K562 (cell line): ENCODE results near the gene MED15. TPM values are rescaled to one million over a fixed set of nuclear protein-coding genes. Genes with fewer than 3 reads are reported as not detected.

ENCODE experiments used
- E2F6 ChIP-seq, 2 experiments: IDR thresholded peaks; 2 replicates each; pipeline ENCODE4 v1.6.1; 2011; ENCODE audit warnings: borderline replicate concordance in 1 of 2, control low read depth in 1 of 2, low read depth in 1 of 2, low read length in 1 of 2, mild to moderate bottlenecking in 1 of 2, mixed read lengths in 1 of 2, moderate library complexity in 1 of 2; ENCODE audit not compliant: insufficient read depth in 1 of 2, insufficient read length in 1 of 2, poor library complexity in 1 of 2, severe bottlenecking in 1 of 2; ENCODE audit errors: extremely low read depth in 1 of 2
- EGR1 ChIP-seq: fragments of 450-650 bp; conservative IDR thresholded peaks from 2 replicates; pipeline ENCODE4 v1.6.1; 2017; ENCODE audit warnings: mild to moderate bottlenecking
- KLF1 ChIP-seq: fragments of 450-650 bp; IDR thresholded peaks from 2 replicates; pipeline ENCODE4 v1.6.1; 2016; ENCODE audit warnings: missing genetic modification characterization, missing compliant biosample characterization
- MECOM ChIP-seq: fragments of 250-450 bp; sonication (Bioruptor Pico); IDR thresholded peaks from 2 replicates; pipeline ENCODE4 v1.8.0; 2022; ENCODE audit warnings: inconsistent platforms
- NCOA1 ChIP-seq: fragments of 450-650 bp; IDR thresholded peaks from 2 replicates; pipeline ENCODE4 v1.6.1; 2016; ENCODE audit warnings: low read depth
- ZNF239 ChIP-seq: fragments of 250-450 bp; sonication (Bioruptor Pico); IDR thresholded peaks from 2 replicates; pipeline ENCODE4 v1.4.0; 2020; ENCODE audit warnings: mild to moderate bottlenecking
- polyA plus RNA-seq, 8 experiments: library from polyadenylated mRNA; depleted of rRNA in 4 of 8; stranded (reverse) in 5 of 8; unstranded in 3 of 8; fragments of >200 nt; fragmentation: Nextera tagmentation in 2 of 8; fragmentation: Illumina TruSeq in 1 of 8; extraction: Ambion mirVana in 2 of 8; extraction: Trizol in 1 of 8; gene quantifications; 2 replicates each; pipeline versions ENCODE4 v1.2.1 to v1.2.3, GENCODE V29; 2011 to 2014; ENCODE audit warnings: inconsistent platforms in 1 of 8, missing spikeins in 1 of 8
- total RNA-seq, 7 experiments: library from RNA; depleted of rRNA in 6 of 7; stranded (reverse); fragments of >200 nt in 6 of 7; fragmentation: Illumina TruSeq in 2 of 7; extraction: Trizol in 2 of 7; gene quantifications; 2 replicates each; pipeline versions ENCODE4 v1.2.1 to v1.2.3, GENCODE V29; 2011 to 2021; ENCODE audit warnings: low replicate concordance in 1 of 7
- TF ChIP-seq, protein P1 (sequence below): sonication (generic); formaldehyde crosslinking; IDR thresholded peaks from 2 replicates; pipeline ENCODE4 v1.8.0; 2022; ENCODE audit warnings: mild to moderate bottlenecking, missing genetic modification reagents, borderline replicate concordance
- TF ChIP-seq, protein P2 (sequence below), 2 experiments: fragments of 450-650 bp; conservative IDR thresholded peaks; 2 replicates each; pipeline ENCODE4 v1.6.1; 2017; ENCODE audit warnings: mild to moderate bottlenecking in 2 of 2, moderate library complexity in 2 of 2
- TF ChIP-seq, protein P3 (sequence below): fragments of 200-600 bp; sonication (generic); IDR thresholded peaks from one replicate; pipeline ENCODE4 v1.6.1; 2012; ENCODE audit warnings: mild to moderate bottlenecking, low read depth, low read length, inconsistent platforms
- TF ChIP-seq, protein P4 (sequence below): sonication (generic); formaldehyde crosslinking; IDR thresholded peaks from 2 replicates; pipeline ENCODE4 v1.8.1; 2023; ENCODE audit warnings: mild to moderate bottlenecking, missing genetic modification reagents

The MED15 gene
- total and polyA plus RNA-seq, 9 of the 15 experiments (the other 6 are each of a cell fraction or from before 2014, with no cell fraction given), result 4.0 to 271 (median 60.1) TPM

DNA sequence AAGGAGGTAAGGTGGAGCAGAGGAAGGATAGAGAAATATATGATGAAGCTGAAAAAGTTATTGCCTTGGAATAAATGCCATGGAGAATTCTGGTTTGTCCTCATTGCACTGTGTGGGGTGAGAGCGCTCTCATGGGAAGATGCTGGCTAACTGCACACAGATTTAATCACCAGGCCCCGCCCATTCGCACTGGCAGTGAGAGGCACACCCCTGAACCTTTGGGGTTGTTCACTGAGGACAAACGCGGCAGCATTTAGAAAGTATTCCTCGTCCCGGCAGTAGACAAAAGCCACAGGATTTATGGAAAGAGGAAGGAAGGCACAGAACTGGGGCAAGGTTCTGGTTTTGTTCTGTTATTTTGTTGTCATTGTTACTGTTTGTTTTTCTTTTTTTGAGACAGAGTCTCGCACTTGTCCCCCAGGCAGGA lies 70.2 kb downstream of the MED15 start (continued):
- TF ChIP-seq, protein P1, sequence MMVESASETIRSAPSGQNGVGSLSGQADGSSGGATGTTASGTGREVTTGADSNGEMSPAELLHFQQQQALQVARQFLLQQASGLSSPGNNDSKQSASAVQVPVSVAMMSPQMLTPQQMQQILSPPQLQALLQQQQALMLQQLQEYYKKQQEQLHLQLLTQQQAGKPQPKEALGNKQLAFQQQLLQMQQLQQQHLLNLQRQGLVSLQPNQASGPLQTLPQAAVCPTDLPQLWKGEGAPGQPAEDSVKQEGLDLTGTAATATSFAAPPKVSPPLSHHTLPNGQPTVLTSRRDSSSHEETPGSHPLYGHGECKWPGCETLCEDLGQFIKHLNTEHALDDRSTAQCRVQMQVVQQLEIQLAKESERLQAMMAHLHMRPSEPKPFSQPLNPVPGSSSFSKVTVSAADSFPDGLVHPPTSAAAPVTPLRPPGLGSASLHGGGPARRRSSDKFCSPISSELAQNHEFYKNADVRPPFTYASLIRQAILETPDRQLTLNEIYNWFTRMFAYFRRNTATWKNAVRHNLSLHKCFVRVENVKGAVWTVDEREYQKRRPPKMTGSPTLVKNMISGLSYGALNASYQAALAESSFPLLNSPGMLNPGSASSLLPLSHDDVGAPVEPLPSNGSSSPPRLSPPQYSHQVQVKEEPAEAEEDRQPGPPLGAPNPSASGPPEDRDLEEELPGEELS, result no peak
- TF ChIP-seq KLF1 (tag) (peak; percentile 55), MECOM (CRISPR knock-in tag) (no peak), NCOA1 (no peak), E2F6 (IDR thresholded peaks at IDR 0.05; ENCODE audit: borderline replicate concordance in 1 of 2, extremely low read depth in 1 of 2, insufficient read depth in 1 of 2, insufficient read length in 1 of 2, low read depth in 1 of 2, low read length in 1 of 2, poor library complexity in 1 of 2, severe bottlenecking in 1 of 2) (no peak), EGR1 (no peak), ZNF239 (CRISPR knock-in tag) (no peak)
- TF ChIP-seq, protein P2, sequence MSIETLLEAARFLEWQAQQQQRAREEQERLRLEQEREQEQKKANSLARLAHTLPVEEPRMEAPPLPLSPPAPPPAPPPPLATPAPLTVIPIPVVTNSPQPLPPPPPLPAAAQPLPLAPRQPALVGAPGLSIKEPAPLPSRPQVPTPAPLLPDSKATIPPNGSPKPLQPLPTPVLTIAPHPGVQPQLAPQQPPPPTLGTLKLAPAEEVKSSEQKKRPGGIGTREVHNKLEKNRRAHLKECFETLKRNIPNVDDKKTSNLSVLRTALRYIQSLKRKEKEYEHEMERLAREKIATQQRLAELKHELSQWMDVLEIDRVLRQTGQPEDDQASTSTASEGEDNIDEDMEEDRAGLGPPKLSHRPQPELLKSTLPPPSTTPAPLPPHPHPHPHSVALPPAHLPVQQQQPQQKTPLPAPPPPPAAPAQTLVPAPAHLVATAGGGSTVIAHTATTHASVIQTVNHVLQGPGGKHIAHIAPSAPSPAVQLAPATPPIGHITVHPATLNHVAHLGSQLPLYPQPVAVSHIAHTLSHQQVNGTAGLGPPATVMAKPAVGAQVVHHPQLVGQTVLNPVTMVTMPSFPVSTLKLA (conservative IDR thresholded peaks at IDR 0.05), result no peak
- TF ChIP-seq, protein P3, sequence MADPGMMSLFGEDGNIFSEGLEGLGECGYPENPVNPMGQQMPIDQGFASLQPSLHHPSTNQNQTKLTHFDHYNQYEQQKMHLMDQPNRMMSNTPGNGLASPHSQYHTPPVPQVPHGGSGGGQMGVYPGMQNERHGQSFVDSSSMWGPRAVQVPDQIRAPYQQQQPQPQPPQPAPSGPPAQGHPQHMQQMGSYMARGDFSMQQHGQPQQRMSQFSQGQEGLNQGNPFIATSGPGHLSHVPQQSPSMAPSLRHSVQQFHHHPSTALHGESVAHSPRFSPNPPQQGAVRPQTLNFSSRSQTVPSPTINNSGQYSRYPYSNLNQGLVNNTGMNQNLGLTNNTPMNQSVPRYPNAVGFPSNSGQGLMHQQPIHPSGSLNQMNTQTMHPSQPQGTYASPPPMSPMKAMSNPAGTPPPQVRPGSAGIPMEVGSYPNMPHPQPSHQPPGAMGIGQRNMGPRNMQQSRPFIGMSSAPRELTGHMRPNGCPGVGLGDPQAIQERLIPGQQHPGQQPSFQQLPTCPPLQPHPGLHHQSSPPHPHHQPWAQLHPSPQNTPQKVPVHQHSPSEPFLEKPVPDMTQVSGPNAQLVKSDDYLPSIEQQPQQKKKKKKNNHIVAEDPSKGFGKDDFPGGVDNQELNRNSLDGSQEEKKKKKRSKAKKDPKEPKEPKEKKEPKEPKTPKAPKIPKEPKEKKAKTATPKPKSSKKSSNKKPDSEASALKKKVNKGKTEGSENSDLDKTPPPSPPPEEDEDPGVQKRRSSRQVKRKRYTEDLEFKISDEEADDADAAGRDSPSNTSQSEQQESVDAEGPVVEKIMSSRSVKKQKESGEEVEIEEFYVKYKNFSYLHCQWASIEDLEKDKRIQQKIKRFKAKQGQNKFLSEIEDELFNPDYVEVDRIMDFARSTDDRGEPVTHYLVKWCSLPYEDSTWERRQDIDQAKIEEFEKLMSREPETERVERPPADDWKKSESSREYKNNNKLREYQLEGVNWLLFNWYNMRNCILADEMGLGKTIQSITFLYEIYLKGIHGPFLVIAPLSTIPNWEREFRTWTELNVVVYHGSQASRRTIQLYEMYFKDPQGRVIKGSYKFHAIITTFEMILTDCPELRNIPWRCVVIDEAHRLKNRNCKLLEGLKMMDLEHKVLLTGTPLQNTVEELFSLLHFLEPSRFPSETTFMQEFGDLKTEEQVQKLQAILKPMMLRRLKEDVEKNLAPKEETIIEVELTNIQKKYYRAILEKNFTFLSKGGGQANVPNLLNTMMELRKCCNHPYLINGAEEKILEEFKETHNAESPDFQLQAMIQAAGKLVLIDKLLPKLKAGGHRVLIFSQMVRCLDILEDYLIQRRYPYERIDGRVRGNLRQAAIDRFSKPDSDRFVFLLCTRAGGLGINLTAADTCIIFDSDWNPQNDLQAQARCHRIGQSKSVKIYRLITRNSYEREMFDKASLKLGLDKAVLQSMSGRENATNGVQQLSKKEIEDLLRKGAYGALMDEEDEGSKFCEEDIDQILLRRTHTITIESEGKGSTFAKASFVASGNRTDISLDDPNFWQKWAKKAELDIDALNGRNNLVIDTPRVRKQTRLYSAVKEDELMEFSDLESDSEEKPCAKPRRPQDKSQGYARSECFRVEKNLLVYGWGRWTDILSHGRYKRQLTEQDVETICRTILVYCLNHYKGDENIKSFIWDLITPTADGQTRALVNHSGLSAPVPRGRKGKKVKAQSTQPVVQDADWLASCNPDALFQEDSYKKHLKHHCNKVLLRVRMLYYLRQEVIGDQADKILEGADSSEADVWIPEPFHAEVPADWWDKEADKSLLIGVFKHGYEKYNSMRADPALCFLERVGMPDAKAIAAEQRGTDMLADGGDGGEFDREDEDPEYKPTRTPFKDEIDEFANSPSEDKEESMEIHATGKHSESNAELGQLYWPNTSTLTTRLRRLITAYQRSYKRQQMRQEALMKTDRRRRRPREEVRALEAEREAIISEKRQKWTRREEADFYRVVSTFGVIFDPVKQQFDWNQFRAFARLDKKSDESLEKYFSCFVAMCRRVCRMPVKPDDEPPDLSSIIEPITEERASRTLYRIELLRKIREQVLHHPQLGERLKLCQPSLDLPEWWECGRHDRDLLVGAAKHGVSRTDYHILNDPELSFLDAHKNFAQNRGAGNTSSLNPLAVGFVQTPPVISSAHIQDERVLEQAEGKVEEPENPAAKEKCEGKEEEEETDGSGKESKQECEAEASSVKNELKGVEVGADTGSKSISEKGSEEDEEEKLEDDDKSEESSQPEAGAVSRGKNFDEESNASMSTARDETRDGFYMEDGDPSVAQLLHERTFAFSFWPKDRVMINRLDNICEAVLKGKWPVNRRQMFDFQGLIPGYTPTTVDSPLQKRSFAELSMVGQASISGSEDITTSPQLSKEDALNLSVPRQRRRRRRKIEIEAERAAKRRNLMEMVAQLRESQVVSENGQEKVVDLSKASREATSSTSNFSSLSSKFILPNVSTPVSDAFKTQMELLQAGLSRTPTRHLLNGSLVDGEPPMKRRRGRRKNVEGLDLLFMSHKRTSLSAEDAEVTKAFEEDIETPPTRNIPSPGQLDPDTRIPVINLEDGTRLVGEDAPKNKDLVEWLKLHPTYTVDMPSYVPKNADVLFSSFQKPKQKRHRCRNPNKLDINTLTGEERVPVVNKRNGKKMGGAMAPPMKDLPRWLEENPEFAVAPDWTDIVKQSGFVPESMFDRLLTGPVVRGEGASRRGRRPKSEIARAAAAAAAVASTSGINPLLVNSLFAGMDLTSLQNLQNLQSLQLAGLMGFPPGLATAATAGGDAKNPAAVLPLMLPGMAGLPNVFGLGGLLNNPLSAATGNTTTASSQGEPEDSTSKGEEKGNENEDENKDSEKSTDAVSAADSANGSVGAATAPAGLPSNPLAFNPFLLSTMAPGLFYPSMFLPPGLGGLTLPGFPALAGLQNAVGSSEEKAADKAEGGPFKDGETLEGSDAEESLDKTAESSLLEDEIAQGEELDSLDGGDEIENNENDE, result no peak
- TF ChIP-seq, protein P4, sequence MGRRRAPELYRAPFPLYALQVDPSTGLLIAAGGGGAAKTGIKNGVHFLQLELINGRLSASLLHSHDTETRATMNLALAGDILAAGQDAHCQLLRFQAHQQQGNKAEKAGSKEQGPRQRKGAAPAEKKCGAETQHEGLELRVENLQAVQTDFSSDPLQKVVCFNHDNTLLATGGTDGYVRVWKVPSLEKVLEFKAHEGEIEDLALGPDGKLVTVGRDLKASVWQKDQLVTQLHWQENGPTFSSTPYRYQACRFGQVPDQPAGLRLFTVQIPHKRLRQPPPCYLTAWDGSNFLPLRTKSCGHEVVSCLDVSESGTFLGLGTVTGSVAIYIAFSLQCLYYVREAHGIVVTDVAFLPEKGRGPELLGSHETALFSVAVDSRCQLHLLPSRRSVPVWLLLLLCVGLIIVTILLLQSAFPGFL, result no peak
